ENCODE measurements around the gene CNTN4.

GRCh38 chr3:2992534-2992933 is 893.9 kb downstream of the CNTN4 start:
- TF ChIP-seq CTCF (IDR thresholded peaks at IDR 0.05) (no peak), POLR2A (IDR thresholded peaks at IDR 0.05) (no peak), EP300 (IDR thresholded peaks at IDR 0.05) (no peak)

Data from tibial nerve (tissue), 4 donors.